ENCODE measurements around the gene SEC16A. TPM values are rescaled to one million over a fixed set of nuclear protein-coding genes. Genes with fewer than 3 reads are reported as not detected.
"Not testable (repeated sequence)": the region's sequence is repeated elsewhere in the genome, so short reads cannot be mapped to it uniquely, and the experiment has no call there.

The SEC16A gene
- total and polyA plus RNA-seq, 4 donors: 44.2 to 78.8 (median 46.7) TPM

- peak overlapping the region; percentile 82 for H3K4me3 ChIP-seq
- ATAC-seq (ENCODE audit: insufficient read depth, low FRiP score) (peak; percentile 5), DNase-seq (peak; percentile 11 to 28 (median 20))
- H3K27me3 ChIP-seq (ENCODE audit: control insufficient read depth in 3 of 3, insufficient read depth in 3 of 3, low read length in 2 of 3): no peaks in the 10 kb centered on the region
- H3K9ac ChIP-seq (ENCODE audit: insufficient read depth in 1 of 2, low read length in 2 of 2): no peak overlapping the region
- H3K9me3 ChIP-seq (ENCODE audit: control insufficient read depth in 4 of 4, insufficient read depth in 3 of 4, low read length in 3 of 4): no peaks in the 10 kb centered on the region
- H3K36me3 ChIP-seq (ENCODE audit: control insufficient read depth in 4 of 4, insufficient read depth in 4 of 4, low read length in 4 of 4): peaks cover under 1 to 37% (median 28%) of the 10 kb centered on the region in 4 donors
- peak overlapping the region; percentile 69 to 76 for H3K27ac ChIP-seq (ENCODE audit: low read depth in 1 of 2, low read length in 1 of 2)
- 7 to 8% methylated on average over 58 to 71 of the region's 71 CpGs for WGBS, 2 donors
- peaks cover 0 to 19% (median 8%) of the 10 kb centered on the region in 5 donors for H3K4me1 ChIP-seq (ENCODE audit: control insufficient read depth in 5 of 5, insufficient read depth in 5 of 5, low read length in 5 of 5)
- no peak for TF ChIP-seq CTCF (IDR thresholded peaks at IDR 0.05; ENCODE audit: control extremely low read depth, extremely low read depth)
These were observed 73.0 kb downstream of the SEC16A start for GRCh38 chr9:136409557-136410455.

GRCh38 chr9:136407911-136408310 is 74.9 kb downstream of the SEC16A start:
- Histone ChIP-seq H3K27me3 (ENCODE audit: control insufficient read depth in 3 of 3, insufficient read depth in 3 of 3, low read length in 2 of 3) (no peaks in the 10 kb centered on the region), H3K9ac (ENCODE audit: insufficient read depth in 1 of 2, low read length in 2 of 2) (no peak overlapping the region), H3K36me3 (ENCODE audit: control insufficient read depth in 4 of 4, insufficient read depth in 4 of 4, low read length in 4 of 4) (peaks cover 0 to 32% (median 14%) of the 10 kb centered on the region in 4 donors), H3K4me1 (ENCODE audit: control insufficient read depth in 5 of 5, insufficient read depth in 5 of 5, low read length in 5 of 5) (peaks cover 0 to 19% (median 8%) of the 10 kb centered on the region in 5 donors), H3K4me3 (no peak overlapping the region), H3K27ac (ENCODE audit: low read depth in 1 of 2, low read length in 1 of 2) (no peak overlapping the region), H3K9me3 (ENCODE audit: control insufficient read depth in 4 of 4, insufficient read depth in 3 of 4, low read length in 3 of 4) (no peaks in the 10 kb centered on the region)
- DNase-seq (no peak), ATAC-seq (ENCODE audit: insufficient read depth, low FRiP score) (no peak)
- TF ChIP-seq CTCF (IDR thresholded peaks at IDR 0.05; ENCODE audit: control extremely low read depth, extremely low read depth): no peak
- 90% methylated on average over 7 of the region's 7 CpGs for WGBS, 2 donors

- H3K4me1 ChIP-seq (ENCODE audit: control insufficient read depth in 5 of 5, insufficient read depth in 5 of 5, low read length in 5 of 5): peaks cover 0 to 19% (median 8%) of the 10 kb centered on the region in 5 donors
- H3K27ac ChIP-seq (ENCODE audit: low read depth in 1 of 2, low read length in 1 of 2); H3K9me3 ChIP-seq (ENCODE audit: control insufficient read depth in 4 of 4, insufficient read depth in 3 of 4, low read length in 3 of 4); DNase-seq; H3K4me3 ChIP-seq; ATAC-seq (ENCODE audit: insufficient read depth, low FRiP score); H3K27me3 ChIP-seq (ENCODE audit: control insufficient read depth in 3 of 3, insufficient read depth in 3 of 3, low read length in 2 of 3); H3K9ac ChIP-seq (ENCODE audit: insufficient read depth in 1 of 2, low read length in 2 of 2): not testable (repeated sequence)
- WGBS, 2 donors: 94 to 96% methylated on average over 28 of the region's 28 CpGs
- H3K36me3 ChIP-seq (ENCODE audit: control insufficient read depth in 4 of 4, insufficient read depth in 4 of 4, low read length in 4 of 4): peaks cover 0 to 29% (median 11%) of the 10 kb centered on the region in 4 donors
These were observed 75.8 kb downstream of the SEC16A start for GRCh38 chr9:136407061-136407460.

GRCh38 chr9:136405904-136406303 is 76.9 kb downstream of the SEC16A start:
- 92 to 96% methylated on average over 10 of the region's 10 CpGs for WGBS, 2 donors
- DNase-seq; H3K27me3 ChIP-seq (ENCODE audit: control insufficient read depth in 3 of 3, insufficient read depth in 3 of 3, low read length in 2 of 3); H3K9ac ChIP-seq (ENCODE audit: insufficient read depth in 1 of 2, low read length in 2 of 2); H3K27ac ChIP-seq (ENCODE audit: low read depth in 1 of 2, low read length in 1 of 2); H3K4me1 ChIP-seq (ENCODE audit: control insufficient read depth in 5 of 5, insufficient read depth in 5 of 5, low read length in 5 of 5); ATAC-seq (ENCODE audit: insufficient read depth, low FRiP score); H3K9me3 ChIP-seq (ENCODE audit: control insufficient read depth in 4 of 4, insufficient read depth in 3 of 4, low read length in 3 of 4); H3K4me3 ChIP-seq: not testable (repeated sequence)
- peaks cover 0 to 29% (median 9%) of the 10 kb centered on the region in 4 donors for H3K36me3 ChIP-seq (ENCODE audit: control insufficient read depth in 4 of 4, insufficient read depth in 4 of 4, low read length in 4 of 4)

Data from lung (tissue), 12 donors.